Colon (tissue), 2 donors: ENCODE results near the gene BCL11B.
"Not testable (repeated sequence)": the region's sequence is repeated elsewhere in the genome, so short reads cannot be mapped to it uniquely, and the experiment has no call there.

ENCODE experiments used
- FAIRE-seq: peaks from 2 replicates; lab custom pipeline; 2012; peaks lifted over from hg19 to GRCh38; lab: Jason Lieb, UNC
- donor health status: control.
- donor health status: control.

The BCL11B gene

GRCh38 chr14:99239661-99240092 lies 32.3 kb downstream of the BCL11B start:
- FAIRE-seq, result no peak

GRCh38 chr14:99238216-99238615 lies 33.8 kb downstream of the BCL11B start:
- no peak for FAIRE-seq

DNA sequence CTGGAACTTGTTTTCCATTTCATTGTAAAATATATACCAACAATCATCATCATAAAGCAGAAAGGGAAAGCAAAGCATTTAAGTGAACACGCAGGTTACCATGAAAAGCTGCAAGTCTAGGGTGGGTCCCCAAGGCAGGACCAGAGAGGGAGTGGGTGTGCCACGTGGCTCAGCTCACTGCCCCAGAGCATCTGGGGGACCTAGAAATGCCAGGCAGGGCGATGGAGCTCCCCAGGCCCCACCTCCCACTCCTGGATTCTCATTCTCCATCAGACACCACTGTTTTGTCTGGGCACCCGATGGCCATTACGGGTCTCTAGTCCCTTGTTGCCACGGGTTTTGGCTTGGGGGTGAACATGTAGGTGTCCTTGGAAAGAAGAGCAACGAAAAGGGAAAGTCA lies 34.7 kb downstream of the BCL11B start:
- FAIRE-seq, result no peak

DNA sequence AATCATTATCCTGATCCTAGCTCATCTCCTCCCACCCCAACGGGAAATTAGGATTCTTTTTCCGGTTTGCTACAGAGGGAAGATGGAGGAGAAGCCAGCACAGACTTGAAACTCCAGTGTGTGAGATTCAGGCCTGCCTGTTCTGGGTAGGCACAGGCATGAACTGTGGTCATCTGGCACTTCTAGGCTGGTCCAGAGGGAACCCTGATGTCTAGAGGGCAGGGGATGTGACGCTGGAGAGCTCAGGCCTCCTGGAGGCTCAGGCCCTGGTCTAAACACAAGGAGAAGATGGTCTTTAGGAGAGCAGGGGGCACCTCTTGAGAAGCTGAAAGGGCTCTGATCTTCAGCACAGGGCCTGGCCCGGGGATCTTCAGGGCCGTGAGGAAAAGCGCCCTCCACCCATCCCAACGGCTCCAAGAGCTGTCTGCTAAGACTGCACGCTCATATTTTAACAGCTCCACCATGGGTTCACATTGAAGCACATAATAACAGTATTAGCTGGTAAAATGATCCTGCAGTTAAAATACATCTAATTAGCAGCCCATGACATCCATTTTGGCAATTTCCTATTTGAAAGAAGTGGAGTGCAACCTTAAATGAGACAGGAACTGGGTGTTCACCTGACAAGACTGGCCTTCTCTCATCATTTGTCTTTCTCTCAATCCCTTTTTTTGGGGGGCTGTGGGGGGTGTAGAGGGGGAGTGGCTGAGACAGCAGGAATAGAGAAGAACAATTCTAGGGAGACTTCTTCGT lies 35.4 kb downstream of the BCL11B start:
- no peak for FAIRE-seq

- no peak for FAIRE-seq
Measured at GRCh38 chr14:99235582-99236320, 36.2 kb downstream of the BCL11B start.

DNA sequence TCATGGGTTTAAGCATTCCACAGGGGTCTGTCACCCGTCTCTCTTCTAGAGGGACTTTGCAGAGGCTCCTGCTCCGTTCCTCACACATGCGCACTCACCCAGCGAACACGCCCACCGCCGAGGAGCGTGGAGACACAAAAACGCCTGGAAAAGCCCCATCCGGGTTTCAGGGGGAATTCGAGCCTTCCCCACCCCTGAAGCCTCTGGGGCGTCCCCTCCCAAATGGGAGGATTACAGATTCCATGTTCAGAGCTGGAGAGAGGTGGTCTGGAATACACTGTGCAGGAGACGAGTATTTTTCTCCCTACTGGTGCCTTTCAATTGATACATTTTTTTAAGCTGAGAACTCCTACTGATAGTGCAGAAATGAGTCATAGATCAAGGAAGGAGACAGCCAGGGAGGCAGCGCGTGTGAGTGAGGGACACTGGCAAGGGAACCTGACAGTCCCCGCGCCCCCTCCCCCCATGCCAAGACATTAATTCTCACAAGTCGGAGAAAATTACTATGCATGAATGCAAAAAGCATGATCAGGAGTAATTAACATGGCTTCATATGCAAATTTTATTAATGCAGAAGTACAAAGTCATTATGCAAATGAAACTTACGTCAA lies 36.9 kb downstream of the BCL11B start:
- FAIRE-seq, result no peak

GRCh38 chr14:99234355-99234754 lies 37.6 kb downstream of the BCL11B start:
- no peak for FAIRE-seq

DNA sequence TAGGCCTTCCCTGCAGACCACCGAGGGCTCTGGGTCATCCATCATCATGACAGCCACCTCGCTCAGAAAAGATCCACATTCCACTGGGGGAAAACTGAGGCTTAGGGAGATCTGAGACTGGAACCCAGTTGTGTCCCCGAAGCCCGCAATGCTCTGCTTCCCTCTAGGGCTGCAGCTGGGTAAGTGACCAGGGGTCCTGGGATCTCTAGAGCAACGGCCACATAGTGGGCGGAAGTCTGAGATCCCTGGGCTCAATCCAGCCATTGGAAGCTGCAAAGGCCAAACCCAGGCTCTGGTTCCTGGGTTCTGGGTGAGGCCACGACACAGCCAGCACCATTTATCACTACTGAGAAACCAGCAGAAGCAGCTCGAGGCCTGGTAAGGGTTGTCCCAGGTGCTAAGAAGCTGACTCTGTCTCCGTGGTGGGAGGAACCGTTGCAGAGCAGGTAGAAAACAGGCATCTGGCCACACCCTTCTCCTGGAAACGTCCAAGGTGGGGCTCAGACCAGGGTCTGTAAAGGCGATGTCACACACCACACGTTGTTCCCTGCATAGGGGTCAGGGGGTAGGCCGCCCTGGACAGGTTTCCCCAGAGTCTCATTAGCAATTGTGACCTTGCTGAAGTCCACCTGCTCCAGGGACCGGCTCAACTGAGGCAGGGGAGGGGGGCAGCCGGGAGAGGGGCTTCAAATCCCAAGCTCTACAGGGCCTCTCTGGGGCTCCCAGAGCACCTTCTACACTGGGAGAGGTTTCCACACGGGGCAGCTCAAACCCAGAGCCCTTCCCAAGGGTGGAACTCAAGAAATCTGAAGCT lies 38.6 kb downstream of the BCL11B start:
- no peak for FAIRE-seq

- no peak for FAIRE-seq
Measured at GRCh38 chr14:99232714-99233214, 39.2 kb downstream of the BCL11B start.

- FAIRE-seq, result no peak
Measured at GRCh38 chr14:99231850-99232713, 39.9 kb downstream of the BCL11B start.

GRCh38 chr14:99231161-99231849 lies 40.7 kb downstream of the BCL11B start:
- no peak for FAIRE-seq

DNA sequence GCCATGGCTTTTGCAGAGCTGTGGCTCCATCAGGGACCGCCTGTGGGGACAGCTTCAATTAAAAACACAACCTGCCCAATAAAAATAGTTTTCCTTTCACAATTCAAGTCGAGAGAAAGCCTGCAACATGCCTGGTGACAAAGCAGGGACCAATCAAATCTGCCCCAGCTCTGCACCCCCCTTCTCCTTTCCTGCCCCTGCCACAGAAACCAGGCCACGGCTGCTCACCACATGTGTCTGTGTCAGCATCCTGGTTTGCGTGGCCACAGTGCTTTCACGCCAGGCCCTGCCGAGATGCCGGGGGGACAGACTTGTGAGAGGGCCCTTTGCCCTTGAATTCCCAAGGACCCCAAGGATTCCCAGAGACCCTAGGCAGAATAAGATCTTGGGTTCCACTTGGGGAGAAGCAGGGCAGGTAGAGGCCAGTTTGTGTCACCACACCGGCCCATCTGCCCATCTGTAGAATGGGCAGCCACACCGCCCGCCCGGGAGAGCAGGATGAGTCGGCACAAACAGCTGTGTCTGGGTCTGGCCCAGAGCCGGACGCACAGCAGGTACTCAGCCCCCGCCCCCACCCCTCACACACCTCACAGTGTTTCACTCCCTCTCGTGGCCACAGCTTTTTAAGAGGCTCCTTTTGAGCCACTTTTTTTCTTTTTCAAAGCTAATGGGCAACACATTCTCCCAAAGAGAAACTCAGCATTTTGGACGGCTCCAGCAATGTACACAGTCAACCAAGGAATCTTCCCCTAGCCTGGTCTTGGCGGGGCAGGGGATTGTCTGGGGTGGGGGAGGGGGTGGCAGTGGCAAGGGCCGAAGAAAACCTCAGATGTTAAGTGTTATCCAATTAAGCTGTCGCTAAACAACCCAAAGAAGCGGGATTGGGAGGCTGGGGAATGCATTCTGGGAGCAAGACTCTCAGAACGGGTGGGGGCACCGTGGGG lies 41.5 kb downstream of the BCL11B start:
- FAIRE-seq, result no peak

DNA sequence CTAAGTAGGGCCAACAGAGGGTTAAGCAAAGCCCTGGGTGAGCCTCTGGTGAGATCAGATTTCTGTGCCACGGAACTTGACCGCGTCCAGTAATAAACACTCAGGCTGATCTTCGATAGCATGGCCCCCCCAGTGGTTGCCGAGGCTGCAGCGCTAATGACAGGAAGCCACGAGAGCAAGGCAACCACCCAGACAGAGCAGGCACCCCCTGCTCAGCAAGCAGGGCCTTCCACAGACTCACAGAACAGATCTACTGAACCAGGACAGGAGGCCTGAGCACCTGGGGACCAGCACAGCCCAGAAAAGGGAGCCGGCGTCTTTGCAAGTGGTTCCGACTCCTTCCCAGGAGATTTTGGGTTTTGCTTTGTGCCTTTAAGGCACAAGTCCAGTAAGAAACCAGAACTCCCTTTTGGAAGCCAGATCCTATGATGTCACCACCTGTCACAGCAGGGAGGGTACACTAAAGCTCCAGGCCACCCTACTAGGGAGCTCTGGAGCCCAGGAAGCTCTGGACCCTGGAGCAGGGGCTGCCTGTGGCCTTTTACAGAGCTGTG lies 42.3 kb downstream of the BCL11B start:
- no peak for FAIRE-seq

- FAIRE-seq, result not testable (repeated sequence)
Measured at GRCh38 chr14:99228760-99229159, 43.2 kb downstream of the BCL11B start.

DNA sequence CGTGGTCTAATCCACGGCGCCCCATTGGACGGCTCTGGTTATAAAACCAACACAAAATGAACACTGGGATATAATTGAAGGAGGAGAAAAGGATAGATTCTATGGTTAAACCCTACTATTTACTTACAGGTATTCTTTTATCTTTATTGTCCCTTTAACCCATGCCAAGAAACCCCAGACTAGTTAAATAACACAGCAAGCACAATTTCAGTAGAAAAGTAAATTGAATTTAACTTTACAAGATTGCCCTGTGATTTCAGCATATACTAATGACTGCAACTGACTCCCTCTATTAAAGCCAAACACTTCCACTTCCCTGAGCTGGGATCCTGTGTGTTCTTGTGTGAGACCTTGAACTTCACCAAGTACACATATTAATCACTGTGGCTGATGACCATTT lies 45.3 kb downstream of the BCL11B start:
- no peak for FAIRE-seq

DNA sequence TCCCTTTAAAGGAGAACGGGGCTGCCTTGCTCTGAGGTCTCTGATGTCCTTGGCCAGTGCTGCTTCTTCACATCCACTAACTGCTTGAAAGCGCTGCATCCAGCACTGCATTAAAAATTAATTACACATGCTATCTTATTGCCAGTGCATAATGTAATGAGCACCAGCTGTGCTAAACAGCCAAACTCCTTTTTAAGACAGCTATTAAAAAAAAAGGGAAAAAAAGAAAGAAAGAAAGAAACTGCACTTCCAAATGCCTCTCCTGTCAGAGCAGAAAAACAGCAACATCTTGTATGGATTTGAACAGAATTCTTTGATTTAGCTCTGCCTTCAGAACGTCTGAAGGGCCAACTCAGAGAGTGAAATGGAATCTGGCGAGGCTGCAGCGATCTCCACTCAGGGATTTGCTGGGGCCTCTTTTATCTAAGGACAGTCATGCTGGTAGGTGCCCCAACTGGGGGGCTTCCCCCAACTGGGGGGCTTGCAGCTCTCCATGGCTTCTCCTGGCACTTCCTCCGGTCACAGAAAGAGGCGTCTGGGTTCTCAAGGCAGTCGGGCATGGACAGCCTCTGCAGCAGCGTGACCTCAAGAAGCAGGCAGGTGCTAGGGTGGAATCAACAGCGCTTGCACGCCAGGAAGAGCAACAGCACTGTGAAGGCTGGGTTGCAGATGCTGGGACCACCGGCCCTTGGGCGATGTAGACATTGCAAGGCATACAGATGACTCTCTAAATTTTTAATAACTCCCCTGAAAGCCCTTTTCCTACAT lies 46.4 kb downstream of the BCL11B start:
- no peak for FAIRE-seq

DNA sequence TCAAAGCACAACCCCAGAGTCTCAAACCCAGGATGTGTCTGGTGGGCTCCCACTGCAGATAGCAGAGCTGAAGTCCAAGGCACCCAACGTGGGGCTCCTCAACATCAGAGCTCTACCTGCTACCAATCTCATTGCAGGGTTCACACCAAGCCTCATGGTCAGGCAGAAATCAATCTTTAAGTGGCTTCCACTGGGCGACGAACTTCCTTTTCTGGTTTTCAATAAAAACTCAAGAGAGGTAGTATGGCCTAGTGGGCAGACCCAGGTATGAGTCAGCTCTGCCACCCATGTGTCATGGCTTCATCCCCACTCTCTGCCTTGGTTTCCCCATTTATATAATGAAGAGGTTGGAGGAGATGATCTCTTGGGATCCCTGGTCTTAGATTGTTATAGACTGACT lies 47.0 kb downstream of the BCL11B start:
- FAIRE-seq, result no peak
